ENCODE measurements around the gene KCNA5.
A peak's percentile ranks its signal among the peaks of the same experiment; 100 is the strongest.

KCNA5 gene

DNA sequence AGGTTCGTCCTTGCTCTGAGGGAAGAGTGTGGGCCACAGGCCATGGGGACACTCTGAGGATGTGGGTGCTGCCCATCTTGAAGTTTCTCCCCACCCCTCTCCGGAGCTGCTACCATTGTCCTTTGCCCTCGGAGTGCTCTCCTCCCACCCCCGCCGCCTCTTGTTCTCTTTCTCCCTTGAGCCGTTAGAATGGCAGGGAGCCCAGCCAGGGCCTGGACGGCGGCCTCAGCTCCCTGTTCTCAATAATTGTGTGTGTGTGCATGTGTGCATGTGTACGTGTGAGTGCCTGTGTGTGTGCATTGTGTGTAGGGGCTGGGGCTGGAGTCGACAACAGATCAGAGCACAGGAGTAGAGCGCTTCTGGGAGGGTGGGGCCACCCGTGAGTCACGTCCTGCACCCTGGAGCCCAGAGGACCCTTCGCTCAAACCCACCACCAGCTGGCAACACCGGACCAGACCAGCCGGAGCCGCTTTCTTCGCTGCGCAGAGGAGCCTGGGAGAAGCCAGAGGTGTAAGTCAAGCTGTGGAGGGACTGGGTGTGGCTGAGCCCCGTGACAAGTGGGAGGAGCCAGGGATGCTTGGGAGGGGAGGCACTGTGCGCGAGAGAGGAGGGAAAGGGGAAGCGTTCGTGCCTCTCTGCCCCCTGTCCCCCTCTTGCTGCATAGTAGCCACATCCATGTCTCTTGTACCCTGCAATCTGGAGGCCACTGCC lies 25.9 kb upstream of the KCNA5 start:
- TF ChIP-seq, protein P1, sequence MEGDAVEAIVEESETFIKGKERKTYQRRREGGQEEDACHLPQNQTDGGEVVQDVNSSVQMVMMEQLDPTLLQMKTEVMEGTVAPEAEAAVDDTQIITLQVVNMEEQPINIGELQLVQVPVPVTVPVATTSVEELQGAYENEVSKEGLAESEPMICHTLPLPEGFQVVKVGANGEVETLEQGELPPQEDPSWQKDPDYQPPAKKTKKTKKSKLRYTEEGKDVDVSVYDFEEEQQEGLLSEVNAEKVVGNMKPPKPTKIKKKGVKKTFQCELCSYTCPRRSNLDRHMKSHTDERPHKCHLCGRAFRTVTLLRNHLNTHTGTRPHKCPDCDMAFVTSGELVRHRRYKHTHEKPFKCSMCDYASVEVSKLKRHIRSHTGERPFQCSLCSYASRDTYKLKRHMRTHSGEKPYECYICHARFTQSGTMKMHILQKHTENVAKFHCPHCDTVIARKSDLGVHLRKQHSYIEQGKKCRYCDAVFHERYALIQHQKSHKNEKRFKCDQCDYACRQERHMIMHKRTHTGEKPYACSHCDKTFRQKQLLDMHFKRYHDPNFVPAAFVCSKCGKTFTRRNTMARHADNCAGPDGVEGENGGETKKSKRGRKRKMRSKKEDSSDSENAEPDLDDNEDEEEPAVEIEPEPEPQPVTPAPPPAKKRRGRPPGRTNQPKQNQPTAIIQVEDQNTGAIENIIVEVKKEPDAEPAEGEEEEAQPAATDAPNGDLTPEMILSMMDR (IDR thresholded peaks at IDR 0.05; ENCODE audit: poor library complexity, severe bottlenecking) = no peak
- peaks cover 7% of the 10 kb centered on the region for H3K27me3 ChIP-seq (ENCODE audit: insufficient read depth, poor library complexity, severe bottlenecking)
- no peak overlapping the region for H3K4me3 ChIP-seq (ENCODE audit: severe bottlenecking)
- H3K27ac ChIP-seq (ENCODE audit: poor library complexity, severe bottlenecking) = no peak overlapping the region
- no peaks in the 10 kb centered on the region for H3K9me3 ChIP-seq (ENCODE audit: severe bottlenecking)
- H3K36me3 ChIP-seq (ENCODE audit: low read depth) = no peaks in the 10 kb centered on the region
- no peaks in the 10 kb centered on the region for H3K4me1 ChIP-seq (ENCODE audit: insufficient read depth, poor library complexity, severe bottlenecking)
- DNase-seq (ENCODE audit: low spot score) = no peak
- ATAC-seq (ENCODE audit: low read depth) = no peak

DNA sequence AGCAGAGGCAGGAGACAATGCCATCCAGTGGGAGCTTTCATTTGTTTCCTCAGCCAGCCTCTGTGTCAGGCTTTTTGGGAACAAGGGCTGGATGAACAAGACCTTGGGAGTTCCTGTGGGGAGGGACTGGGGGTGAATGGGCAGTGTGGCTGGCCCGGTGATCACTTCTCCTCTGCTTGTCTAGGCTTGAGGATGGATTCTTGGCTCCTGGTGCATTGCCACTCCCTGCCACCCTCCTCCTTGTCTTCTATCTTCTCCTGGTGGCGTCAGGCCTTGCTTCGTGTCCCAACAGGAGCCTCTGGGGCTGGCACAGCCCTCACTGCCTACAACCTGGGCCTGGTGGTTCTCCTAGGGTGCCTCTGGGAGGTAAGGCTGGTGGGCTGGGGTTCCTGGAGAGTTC lies 25.0 kb upstream of the KCNA5 start:
- no peak for DNase-seq (ENCODE audit: low spot score)
- Histone ChIP-seq H3K36me3 (ENCODE audit: low read depth) (no peaks in the 10 kb centered on the region), H3K27me3 (ENCODE audit: insufficient read depth, poor library complexity, severe bottlenecking) (no peaks in the 10 kb centered on the region), H3K4me1 (ENCODE audit: insufficient read depth, poor library complexity, severe bottlenecking) (no peaks in the 10 kb centered on the region), H3K4me3 (ENCODE audit: severe bottlenecking) (no peak overlapping the region), H3K9me3 (ENCODE audit: severe bottlenecking) (no peaks in the 10 kb centered on the region), H3K27ac (ENCODE audit: poor library complexity, severe bottlenecking) (no peak overlapping the region)
- ATAC-seq (ENCODE audit: low read depth) = no peak
- TF ChIP-seq, protein P1 (IDR thresholded peaks at IDR 0.05; ENCODE audit: poor library complexity, severe bottlenecking) = no peak

DNA sequence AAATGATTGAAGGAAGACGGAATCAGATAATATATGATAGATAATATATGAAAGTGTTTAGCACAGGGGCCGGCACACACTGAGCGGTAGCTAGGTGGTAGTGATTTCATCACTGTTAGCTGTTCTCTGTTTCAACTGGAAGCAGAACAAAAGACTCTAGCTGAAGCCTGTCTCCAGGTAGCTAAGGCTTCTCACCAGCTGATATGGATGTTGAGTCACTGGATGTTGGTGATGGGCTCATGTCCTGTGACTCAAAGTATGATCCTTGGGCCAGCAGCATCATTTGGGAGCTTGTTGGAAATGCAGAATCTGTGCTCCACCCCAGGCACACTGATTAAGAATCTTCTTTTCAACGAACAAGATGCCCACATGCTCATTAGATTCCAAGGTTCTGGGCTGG lies 21.7 kb upstream of the KCNA5 start:
- Histone ChIP-seq H3K36me3 (ENCODE audit: low read depth) (no peaks in the 10 kb centered on the region), H3K4me3 (ENCODE audit: severe bottlenecking) (no peak overlapping the region), H3K4me1 (ENCODE audit: insufficient read depth, poor library complexity, severe bottlenecking) (no peaks in the 10 kb centered on the region), H3K27ac (ENCODE audit: poor library complexity, severe bottlenecking) (no peak overlapping the region), H3K27me3 (ENCODE audit: insufficient read depth, poor library complexity, severe bottlenecking) (no peaks in the 10 kb centered on the region), H3K9me3 (ENCODE audit: severe bottlenecking) (no peaks in the 10 kb centered on the region)
- no peak for DNase-seq (ENCODE audit: low spot score)
- TF ChIP-seq, protein P1 (IDR thresholded peaks at IDR 0.05; ENCODE audit: poor library complexity, severe bottlenecking) = no peak
- peak; percentile 28; the same call in 1 of the 3 replicates for ATAC-seq (ENCODE audit: low read depth)

DNA sequence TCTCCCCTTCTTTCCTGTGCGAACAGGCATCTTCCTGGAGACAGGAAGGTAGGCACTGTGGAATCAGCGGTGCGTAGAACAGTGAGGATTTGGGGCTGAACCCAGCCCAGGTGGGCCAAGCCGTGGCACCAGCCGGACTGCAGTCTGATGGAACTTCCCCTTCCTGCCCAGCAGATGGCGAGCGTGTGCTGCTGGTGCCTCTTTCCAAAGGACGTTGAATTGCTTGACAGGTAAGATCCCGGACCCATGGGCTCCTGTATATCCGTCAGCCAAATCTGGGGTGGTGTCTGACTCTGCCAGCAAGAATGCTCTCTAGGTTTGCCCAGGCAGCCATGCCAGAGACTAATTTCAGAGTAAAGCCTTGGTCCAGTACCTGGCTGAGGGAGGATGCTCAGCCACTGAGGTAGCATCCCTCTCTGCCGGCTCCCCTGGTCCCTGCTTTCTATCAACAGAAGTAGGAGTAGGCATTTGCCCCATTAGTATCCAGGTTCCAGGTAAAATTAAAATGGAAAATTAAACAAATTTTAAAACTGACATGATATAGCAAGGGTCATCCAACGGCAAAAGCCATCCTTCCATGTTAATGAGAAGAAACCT lies 21.1 kb upstream of the KCNA5 start:
- Histone ChIP-seq H3K4me1 (ENCODE audit: insufficient read depth, poor library complexity, severe bottlenecking) (no peaks in the 10 kb centered on the region), H3K9me3 (ENCODE audit: severe bottlenecking) (no peaks in the 10 kb centered on the region), H3K27me3 (ENCODE audit: insufficient read depth, poor library complexity, severe bottlenecking) (no peaks in the 10 kb centered on the region), H3K4me3 (ENCODE audit: severe bottlenecking) (no peak overlapping the region), H3K27ac (ENCODE audit: poor library complexity, severe bottlenecking) (no peak overlapping the region), H3K36me3 (ENCODE audit: low read depth) (no peaks in the 10 kb centered on the region)
- TF ChIP-seq, protein P1 (IDR thresholded peaks at IDR 0.05; ENCODE audit: poor library complexity, severe bottlenecking) = peak; percentile 87
- ATAC-seq (ENCODE audit: low read depth) = peak; percentile 70
- no peak for DNase-seq (ENCODE audit: low spot score)

DNA sequence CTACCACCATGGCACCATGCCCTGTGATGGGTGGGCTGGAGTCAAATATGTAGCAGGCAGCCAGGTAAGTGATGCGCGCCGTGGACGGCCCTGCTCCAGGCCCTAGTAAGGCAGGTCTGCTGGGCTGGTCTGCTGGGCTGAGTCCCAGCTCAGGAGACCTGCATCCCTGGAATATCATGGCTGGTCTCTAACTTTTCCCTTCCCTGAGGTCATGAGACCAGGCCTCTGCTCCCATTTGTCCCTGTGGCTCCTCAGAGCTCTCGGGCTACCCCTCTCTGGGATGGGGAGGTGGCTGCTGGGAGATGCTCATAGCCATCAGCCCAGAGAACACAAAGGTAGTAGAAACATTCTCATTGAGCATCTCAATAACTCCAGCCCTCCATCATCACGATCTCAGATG lies 19.8 kb upstream of the KCNA5 start:
- TF ChIP-seq, protein P1 (IDR thresholded peaks at IDR 0.05; ENCODE audit: poor library complexity, severe bottlenecking) = no peak
- no peaks in the 10 kb centered on the region for H3K4me1 ChIP-seq (ENCODE audit: insufficient read depth, poor library complexity, severe bottlenecking)

More for the DNA sequence above, 19.8 kb upstream of the KCNA5 start:
- Histone ChIP-seq H3K36me3 (ENCODE audit: low read depth) (no peaks in the 10 kb centered on the region), H3K9me3 (ENCODE audit: severe bottlenecking) (no peaks in the 10 kb centered on the region), H3K27ac (ENCODE audit: poor library complexity, severe bottlenecking) (no peak overlapping the region), H3K4me3 (ENCODE audit: severe bottlenecking) (no peak overlapping the region), H3K27me3 (ENCODE audit: insufficient read depth, poor library complexity, severe bottlenecking) (no peaks in the 10 kb centered on the region)
- ATAC-seq (ENCODE audit: low read depth) = no peak
- no peak for DNase-seq (ENCODE audit: low spot score)

All from RWPE2 (cell line).